Subcutaneous preadipocyte (primary cell): ENCODE data around the gene BRD3. TPM values are rescaled to one million over a fixed set of nuclear protein-coding genes. Genes with fewer than 3 reads are reported as not detected.

Source experiments
- total RNA-seq: library from RNA; depleted of rRNA; stranded (reverse); fragments of >200 nt; gene quantifications from 2 replicates; pipeline ENCODE4 v1.2.3, GENCODE V29; 2012

Gene BRD3
- 5.5 and 6.6 TPM in 2 replicates for total RNA-seq

DNA sequence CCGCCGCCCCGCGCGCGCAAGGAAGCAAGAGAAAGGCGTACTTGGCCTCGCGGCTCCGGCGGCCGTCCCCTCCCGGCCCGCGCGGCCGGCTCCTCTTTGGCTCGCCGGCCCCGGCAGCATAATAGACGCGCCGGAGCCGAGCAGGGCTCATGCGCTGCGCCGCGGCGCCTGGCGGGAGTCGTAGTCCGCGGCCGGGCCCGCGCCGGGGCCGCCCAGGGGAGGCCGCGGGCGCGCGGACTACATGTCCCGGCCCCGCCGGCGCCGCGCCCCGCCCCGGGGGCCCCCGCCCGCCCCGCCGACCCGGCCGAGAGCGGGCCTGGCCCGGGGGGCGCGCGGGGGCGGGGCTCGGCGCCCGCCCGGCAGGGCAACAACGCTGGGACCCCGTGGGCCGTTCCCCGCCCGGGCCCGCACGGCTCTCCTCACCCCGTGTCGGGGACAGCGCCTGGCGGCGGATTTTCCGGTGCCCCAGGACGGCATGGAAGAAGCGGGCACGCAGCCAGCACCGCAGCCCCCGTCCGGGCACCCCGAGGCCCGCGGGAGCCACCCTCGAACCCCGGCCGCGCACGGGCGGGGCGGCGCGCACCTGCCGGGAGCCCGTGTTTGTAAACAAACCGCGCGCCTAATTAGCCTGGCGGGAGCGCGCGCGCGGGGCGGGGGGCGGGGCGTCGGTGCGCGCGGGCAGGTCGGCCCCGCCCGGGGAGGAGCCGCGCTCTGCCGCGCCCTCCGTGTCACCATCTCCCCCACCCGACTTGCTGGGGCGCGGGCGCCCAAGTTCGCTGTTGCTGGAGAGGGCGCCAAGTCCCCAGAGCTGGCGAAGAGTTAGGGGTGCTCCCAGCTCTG is at the start of gene BRD3:
TSS of gene BRD3 (minus strand) at position 123 of the 840 bp plus-strand sequence. CDS start 14,549 bp downstream, outside the sequence.

DNA sequence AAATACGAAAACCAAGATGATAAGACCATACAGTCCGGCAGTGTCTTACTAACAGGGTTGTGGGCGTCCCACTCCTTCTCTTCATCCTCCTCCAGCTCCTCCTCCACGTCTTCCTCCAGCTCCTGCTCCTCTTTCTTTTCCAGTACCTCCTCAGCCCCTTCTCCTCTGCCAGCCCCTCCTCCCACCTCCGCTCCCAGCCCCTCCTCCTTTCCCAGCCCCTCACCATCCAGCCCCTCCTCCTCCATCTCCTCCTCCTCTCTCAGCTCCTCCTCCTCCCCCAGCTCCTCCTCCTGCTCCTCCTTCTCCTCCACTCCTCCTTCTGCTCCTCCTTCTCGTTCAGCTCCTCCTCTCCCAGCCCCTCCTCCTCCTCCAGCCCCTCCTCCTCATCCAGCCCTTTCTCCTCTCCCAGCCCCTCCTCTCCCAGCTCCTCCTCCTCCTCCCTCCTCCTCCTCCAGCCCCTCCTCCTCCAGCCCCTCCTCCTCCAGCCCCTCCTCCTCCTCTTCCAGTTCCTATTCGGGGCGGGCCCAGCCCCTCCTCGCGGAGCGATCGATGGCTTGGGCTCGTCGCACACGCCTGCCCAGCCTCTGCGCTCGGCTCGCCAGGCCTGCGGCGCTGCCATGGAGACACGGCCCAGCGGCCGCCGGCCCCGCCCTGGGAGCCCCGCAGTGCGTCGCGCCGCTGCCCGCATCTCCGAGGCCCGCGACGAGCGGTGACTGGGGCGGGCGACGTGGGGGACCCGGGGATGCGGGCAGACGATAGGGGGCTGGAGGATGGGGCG is 42.8 kb downstream of the BRD3 start, which contains the start of gene BRD3OS:
TSS of gene BRD3OS (plus strand) at position 654 of the 778 bp plus-strand sequence. CDS start 1,267 bp downstream, outside the sequence.

GRCh38 chr9:133991964-133992779 is 75.7 kb downstream of the BRD3 start, which contains the start of gene VAV2:
Gene VAV2, minus strand, starts transcription at chr9:133992324. Its CDS starts 46 bp downstream, at chr9:133992278.

Other genes with a start within 250 kb of the BRD3 start
- gene VAV2, start 75.7 kb downstream of the BRD3 start, total RNA-seq: 11.8 and 19.4 TPM in 2 replicates
- 19.1 and 22.5 TPM in 2 replicates for gene BRD3OS, start 42.5 kb downstream of the BRD3 start, total RNA-seq
- 22.4 and 24.6 TPM in 2 replicates for gene WDR5, start 68.1 kb upstream of the BRD3 start, total RNA-seq
- not detected in 2 replicates for gene RNU6ATAC, start 96.5 kb upstream of the BRD3 start, total RNA-seq